Kidney tubule cell (primary cell): ENCODE results near the gene AP3S2.
"Not testable (repeated sequence)": the region's sequence is repeated elsewhere in the genome, so short reads cannot be mapped to it uniquely, and the experiment has no call there.

Experiments
- DNase-seq: peaks from one replicate; pipeline ENCODE4 v3.0.0-alpha.2; 2018; ENCODE audit warnings: low spot score

The AP3S2 gene

GRCh38 chr15:89799918-89800498, 93.8 kb downstream of the AP3S2 start:
- no peak for DNase-seq

GRCh38 chr15:89799011-89799911, 94.5 kb downstream of the AP3S2 start:
- DNase-seq: no peak

- DNase-seq: no peak
Measured at GRCh38 chr15:89797678-89798201, 96.1 kb downstream of the AP3S2 start.

- DNase-seq: no peak
Measured at GRCh38 chr15:89795996-89796395, 97.8 kb downstream of the AP3S2 start.

GRCh38 chr15:89794627-89795241, 99.1 kb downstream of the AP3S2 start:
- no peak for DNase-seq

GRCh38 chr15:89792106-89792805, 101.5 kb downstream of the AP3S2 start:
- DNase-seq: no peak

GRCh38 chr15:89790661-89791060, 103.1 kb downstream of the AP3S2 start:
- no peak for DNase-seq

GRCh38 chr15:89790206-89790605, 103.6 kb downstream of the AP3S2 start:
- DNase-seq: no peak

- not testable (repeated sequence) for DNase-seq
Measured at GRCh38 chr15:89788585-89788984, 105.2 kb downstream of the AP3S2 start.

- DNase-seq: no peak
Measured at GRCh38 chr15:89787944-89788343, 105.8 kb downstream of the AP3S2 start.

- DNase-seq: no peak
Measured at GRCh38 chr15:89785774-89786140, 108.0 kb downstream of the AP3S2 start.

- no peak for DNase-seq
Measured at GRCh38 chr15:89785064-89785773, 108.6 kb downstream of the AP3S2 start.

- DNase-seq: no peak
Measured at GRCh38 chr15:89784686-89784960, 109.2 kb downstream of the AP3S2 start.

- DNase-seq: no peak
Measured at GRCh38 chr15:89783861-89784685, 109.7 kb downstream of the AP3S2 start.

- no peak for DNase-seq
Measured at GRCh38 chr15:89783111-89783860, 110.5 kb downstream of the AP3S2 start.

- not testable (repeated sequence) for DNase-seq
Measured at GRCh38 chr15:89782619-89782950, 111.2 kb downstream of the AP3S2 start.

GRCh38 chr15:89781891-89782618, 111.7 kb downstream of the AP3S2 start:
- DNase-seq: peak; percentile 90

GRCh38 chr15:89781055-89781454, 112.7 kb downstream of the AP3S2 start:
- peak; percentile 64 for DNase-seq

- no peak for DNase-seq
Measured at GRCh38 chr15:89780601-89781000, 113.2 kb downstream of the AP3S2 start.
